Measurements from ENCODE around the gene DNASE1L3. TPM values are rescaled to one million over a fixed set of nuclear protein-coding genes. Genes with fewer than 3 reads are reported as not detected.

The DNASE1L3 gene
- total RNA-seq, 1 experiment from 2014 or later: not detected

DNA sequence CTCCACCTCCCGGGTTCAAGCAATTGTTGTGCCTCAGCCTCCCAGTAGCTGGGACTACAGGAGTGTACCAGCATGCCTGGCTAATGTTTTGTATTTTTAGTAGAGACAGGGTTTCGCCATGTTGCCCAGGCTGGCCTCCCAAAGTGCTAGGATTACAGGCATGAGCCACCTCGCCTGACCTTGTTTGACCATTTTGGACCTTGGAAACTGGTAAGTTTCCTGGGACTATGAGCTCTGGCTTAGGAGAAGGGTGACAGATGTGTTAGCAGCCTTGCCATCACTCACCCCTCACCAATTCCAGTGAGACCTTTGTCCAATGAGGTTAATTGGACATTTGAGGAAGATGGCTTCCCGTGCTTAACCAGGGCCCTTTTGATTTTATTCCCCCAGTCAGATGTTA is 19.9 kb downstream of the DNASE1L3 start:
- no peaks in the 10 kb centered on the region for H3K4me1 Mint-ChIP-seq (ENCODE audit: low read depth, unreplicated experiment)
- TF ChIP-seq, protein P1, sequence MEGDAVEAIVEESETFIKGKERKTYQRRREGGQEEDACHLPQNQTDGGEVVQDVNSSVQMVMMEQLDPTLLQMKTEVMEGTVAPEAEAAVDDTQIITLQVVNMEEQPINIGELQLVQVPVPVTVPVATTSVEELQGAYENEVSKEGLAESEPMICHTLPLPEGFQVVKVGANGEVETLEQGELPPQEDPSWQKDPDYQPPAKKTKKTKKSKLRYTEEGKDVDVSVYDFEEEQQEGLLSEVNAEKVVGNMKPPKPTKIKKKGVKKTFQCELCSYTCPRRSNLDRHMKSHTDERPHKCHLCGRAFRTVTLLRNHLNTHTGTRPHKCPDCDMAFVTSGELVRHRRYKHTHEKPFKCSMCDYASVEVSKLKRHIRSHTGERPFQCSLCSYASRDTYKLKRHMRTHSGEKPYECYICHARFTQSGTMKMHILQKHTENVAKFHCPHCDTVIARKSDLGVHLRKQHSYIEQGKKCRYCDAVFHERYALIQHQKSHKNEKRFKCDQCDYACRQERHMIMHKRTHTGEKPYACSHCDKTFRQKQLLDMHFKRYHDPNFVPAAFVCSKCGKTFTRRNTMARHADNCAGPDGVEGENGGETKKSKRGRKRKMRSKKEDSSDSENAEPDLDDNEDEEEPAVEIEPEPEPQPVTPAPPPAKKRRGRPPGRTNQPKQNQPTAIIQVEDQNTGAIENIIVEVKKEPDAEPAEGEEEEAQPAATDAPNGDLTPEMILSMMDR (IDR thresholded peaks at IDR 0.05; ENCODE audit: unreplicated experiment): no peak
- no peak for DNase-seq
- BruUV-seq (replicated peaks): no TSS peak
- no peak overlapping the region for H3K27ac Mint-ChIP-seq (ENCODE audit: unreplicated experiment)
- no peak overlapping the region for H3K4me3 Mint-ChIP-seq (ENCODE audit: low read depth, unreplicated experiment)
- intact Hi-C loops (cut with micrococcal nuclease; ENCODE audit: unreplicated experiment): no loop called here
- no peaks in the 10 kb centered on the region for H3K27me3 Mint-ChIP-seq (ENCODE audit: unreplicated experiment)
- no peaks in the 10 kb centered on the region for H3K36me3 Mint-ChIP-seq (ENCODE audit: insufficient read depth, unreplicated experiment)
- CTCF ChIA-PET: no interaction called here
- no peaks in the 10 kb centered on the region for H3K9me3 Mint-ChIP-seq (ENCODE audit: low read depth, unreplicated experiment)

DNA sequence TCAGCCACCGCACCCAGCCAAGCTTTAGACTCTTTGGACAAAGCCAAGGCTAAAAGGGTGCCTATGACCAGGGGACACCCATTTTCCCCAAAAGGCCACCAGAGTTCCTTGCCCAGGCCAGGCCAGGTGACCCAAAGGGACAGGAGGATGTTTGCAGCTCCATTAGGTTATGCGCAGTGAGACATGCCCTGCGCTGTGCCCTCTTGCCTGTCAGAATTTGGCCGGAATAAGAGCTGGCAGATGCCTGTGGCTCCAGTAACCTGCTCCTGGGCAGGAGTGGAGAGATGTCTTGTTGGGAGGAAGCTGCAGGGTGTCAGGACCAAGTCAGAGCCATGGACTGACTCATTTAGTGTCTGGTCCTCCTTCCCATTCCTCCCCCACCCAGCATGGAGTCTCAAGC is 20.5 kb downstream of the DNASE1L3 start:
- H3K4me3 Mint-ChIP-seq (ENCODE audit: low read depth, unreplicated experiment): no peak overlapping the region
- TF ChIP-seq, protein P1 (IDR thresholded peaks at IDR 0.05; ENCODE audit: unreplicated experiment): no peak
- no peaks in the 10 kb centered on the region for H3K4me1 Mint-ChIP-seq (ENCODE audit: low read depth, unreplicated experiment)
- no peaks in the 10 kb centered on the region for H3K27me3 Mint-ChIP-seq (ENCODE audit: unreplicated experiment)
- no TSS peak for BruUV-seq (replicated peaks)
- no peak overlapping the region for H3K27ac Mint-ChIP-seq (ENCODE audit: unreplicated experiment)
- H3K9me3 Mint-ChIP-seq (ENCODE audit: low read depth, unreplicated experiment): no peaks in the 10 kb centered on the region
- CTCF ChIA-PET: interaction anchor here (0.6 kb wide), 1 partner anchor 1218 kb away, joined by 4 read pairs; no protein-coding TSS in a partner anchor
- H3K36me3 Mint-ChIP-seq (ENCODE audit: insufficient read depth, unreplicated experiment): no peaks in the 10 kb centered on the region
- no peak for DNase-seq
- intact Hi-C loops (cut with micrococcal nuclease; ENCODE audit: unreplicated experiment): no loop called here

DNA sequence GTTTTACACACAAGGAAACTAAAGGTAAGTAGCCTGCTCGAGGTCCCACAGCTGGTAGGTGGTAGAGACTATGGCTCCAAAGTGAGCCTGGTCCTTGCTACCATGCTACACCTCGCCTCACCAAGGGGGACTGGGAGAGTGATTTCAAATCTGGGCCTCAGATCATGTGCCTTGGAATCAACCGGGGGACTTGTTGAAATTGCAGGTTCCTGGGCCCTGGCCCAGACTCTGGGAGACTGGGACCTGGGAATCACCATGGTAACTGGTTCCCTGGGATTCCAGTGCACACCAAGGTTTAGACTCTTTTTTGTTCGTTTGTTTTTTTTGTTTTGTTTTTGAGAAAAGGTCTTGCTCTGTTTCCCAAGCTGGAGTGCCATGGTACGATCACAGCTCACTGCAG is 21.1 kb downstream of the DNASE1L3 start:
- CTCF ChIA-PET: interaction anchor here (0.6 to 2.6 kb wide), 2 partner anchors 110 to 1217 kb away, joined by 4 to 38 read pairs; no protein-coding TSS in a partner anchor
- H3K27me3 Mint-ChIP-seq (ENCODE audit: unreplicated experiment): no peaks in the 10 kb centered on the region
- intact Hi-C loops (cut with micrococcal nuclease; ENCODE audit: unreplicated experiment): no loop called here
- H3K9me3 Mint-ChIP-seq (ENCODE audit: low read depth, unreplicated experiment): no peaks in the 10 kb centered on the region
- H3K4me3 Mint-ChIP-seq (ENCODE audit: low read depth, unreplicated experiment): no peak overlapping the region
- no peak overlapping the region for H3K27ac Mint-ChIP-seq (ENCODE audit: unreplicated experiment)
- no peaks in the 10 kb centered on the region for H3K4me1 Mint-ChIP-seq (ENCODE audit: low read depth, unreplicated experiment)
- DNase-seq: no peak
- BruUV-seq (replicated peaks): no TSS peak
- no peaks in the 10 kb centered on the region for H3K36me3 Mint-ChIP-seq (ENCODE audit: insufficient read depth, unreplicated experiment)
- TF ChIP-seq, protein P1 (IDR thresholded peaks at IDR 0.05; ENCODE audit: unreplicated experiment): no peak

DNA sequence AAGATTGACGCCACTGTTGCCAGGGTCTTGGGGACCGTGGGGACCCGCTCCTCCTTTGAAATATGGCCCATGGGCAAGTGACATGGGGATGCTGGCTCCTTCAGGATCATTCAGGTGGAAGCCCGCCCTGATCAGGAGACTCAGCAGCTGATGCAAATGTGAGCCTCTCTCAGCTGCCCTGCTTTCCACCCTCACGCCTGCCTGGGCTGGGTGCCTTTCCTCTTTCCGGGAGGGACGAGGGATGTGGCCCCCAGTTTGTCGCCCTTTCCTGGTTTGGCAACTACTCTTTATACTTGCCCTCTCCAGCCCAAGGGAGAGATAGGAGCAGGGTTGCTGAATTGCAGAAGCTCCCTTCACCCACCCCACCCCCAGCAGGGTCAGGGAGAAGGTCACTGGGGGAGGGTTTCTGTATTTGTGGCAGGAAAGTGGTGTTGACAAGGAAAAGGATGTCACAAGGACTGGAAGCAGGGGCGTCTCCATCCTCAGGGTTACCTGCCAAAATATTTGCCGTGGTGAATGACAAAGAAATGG is 21.8 kb downstream of the DNASE1L3 start:
- Mint-ChIP-seq H3K4me3 (ENCODE audit: low read depth, unreplicated experiment) (no peak overlapping the region), H3K27me3 (ENCODE audit: unreplicated experiment) (no peaks in the 10 kb centered on the region), H3K27ac (ENCODE audit: unreplicated experiment) (no peak overlapping the region), H3K4me1 (ENCODE audit: low read depth, unreplicated experiment) (no peaks in the 10 kb centered on the region), H3K9me3 (ENCODE audit: low read depth, unreplicated experiment) (no peaks in the 10 kb centered on the region), H3K36me3 (ENCODE audit: insufficient read depth, unreplicated experiment) (no peaks in the 10 kb centered on the region)
- BruUV-seq (replicated peaks): no TSS peak
- no peak for DNase-seq
- TF ChIP-seq, protein P1 (IDR thresholded peaks at IDR 0.05; ENCODE audit: unreplicated experiment): no peak
- intact Hi-C loops (cut with micrococcal nuclease; ENCODE audit: unreplicated experiment): loop anchor here (1.0 kb wide), 1 partner anchor 28 kb away; no protein-coding TSS in a partner anchor
- CTCF ChIA-PET: interaction anchor here (0.6 to 2.6 kb wide), 3 partner anchors 110 to 221 kb away, joined by 7 to 38 read pairs (median 21); partner anchors contain the start of genes HTD2 and RPP14
